H1 (cell line): ENCODE data around the gene CASZ1. TPM values are rescaled to one million over a fixed set of nuclear protein-coding genes. Genes with fewer than 3 reads are reported as not detected.

ENCODE experiments used
- CBX5 ChIP-seq: fragments of 300-800, 300-1000 bp; sonication (generic); IDR thresholded peaks from 2 replicates; pipeline ENCODE4 v1.7.1; 2016; ENCODE audit warnings: antibody characterized with exemption, low read length, low read depth
- EP300 ChIP-seq, 2 experiments: IDR thresholded peaks; 1 replicate in 1 of 2; 2 replicates in 1 of 2; pipeline ENCODE4 v1.6.1; 2011 to 2012; ENCODE audit warnings: low read depth in 2 of 2, low read length in 2 of 2, mild to moderate bottlenecking in 2 of 2, borderline replicate concordance in 1 of 2, inconsistent platforms in 1 of 2, moderate library complexity in 1 of 2
- KDM1A ChIP-seq: fragments of 200-600, 300-600 bp; sonication (generic); IDR thresholded peaks from 2 replicates; pipeline ENCODE4 v1.7.1; 2016; ENCODE audit warnings: mild to moderate bottlenecking, low read length, borderline replicate concordance
- PHF8 ChIP-seq: fragments of 200-600 bp; sonication (generic); conservative IDR thresholded peaks from 2 replicates; pipeline ENCODE4 v1.7.1; 2012; ENCODE audit warnings: low read depth, mild to moderate bottlenecking, inconsistent platforms, low read length, moderate library complexity
- POLR2AphosphoS5 ChIP-seq: IDR thresholded peaks from 2 replicates; pipeline ENCODE4 v1.6.1; 2011; ENCODE audit warnings: low read depth, low read length
- POU5F1 ChIP-seq: IDR thresholded peaks from 2 replicates; pipeline ENCODE4 v1.6.1; 2011; ENCODE audit warnings: low read depth, mild to moderate bottlenecking, low read length, moderate library complexity
- SIN3A ChIP-seq, 2 experiments: IDR thresholded peaks in 1 of 2; conservative IDR thresholded peaks in 1 of 2; 2 replicates each; pipeline ENCODE4 v1.6.1; 2011 to 2012; ENCODE audit warnings: low read length in 2 of 2, improper control_type of control experiment in 1 of 2, low read depth in 1 of 2, mild to moderate bottlenecking in 1 of 2
- SP1 ChIP-seq: IDR thresholded peaks from 2 replicates; pipeline ENCODE4 v1.6.1; 2011; ENCODE audit warnings: low read depth, low read length
- polyA plus RNA-seq, 7 experiments: library from polyadenylated mRNA; depleted of rRNA in 3 of 7; stranded (reverse) in 5 of 7; unstranded in 2 of 7; fragments of >200 nt in 5 of 7; fragments of 200-250 nt in 2 of 7; gene quantifications; 1 replicate in 5 of 7; 2 replicates in 1 of 7; 4 replicates in 1 of 7; pipeline versions ENCODE4 v1.2.1 to v1.2.3, GENCODE V29; 2011 to 2013; ENCODE audit warnings: missing spikeins in 2 of 7, mixed read lengths in 2 of 7
- total RNA-seq: library from RNA; stranded (reverse); fragmentation: NEBNext Ultra II Directional; extraction: Animal tissue kit (Norgen Biotek cat#: 25700); gene quantifications from 2 replicates; pipeline ENCODE4 v1.2.1, GENCODE V29; 2021

CASZ1 gene
- total and polyA plus RNA-seq, 2 of the 8 experiments (the other 6 are each of a cell fraction or from before 2014, with no cell fraction given): 4.4 to 7.7 TPM

- TF ChIP-seq PHF8 (no peak), POLR2AphosphoS5 (no peak), SIN3A (conservative IDR thresholded peaks at IDR 0.05 in 1 of 2, IDR thresholded peaks at IDR 0.05 in 1 of 2; ENCODE audit: low read depth in 1 of 2, low read length in 2 of 2) (no peak), POU5F1 (no peak), KDM1A (no peak), CBX5 (no peak), SP1 (no peak), EP300 (IDR thresholded peaks at IDR 0.05; ENCODE audit: borderline replicate concordance in 1 of 2, low read depth in 2 of 2, low read length in 2 of 2) (no peak)
Measured at GRCh38 chr1:10678402-10678801, 118.0 kb downstream of the CASZ1 start (continued).
